Stimulated activated naive CD4-positive, alpha-beta T cell (primary cell): ENCODE results near the gene PDE9A.
"Not testable (repeated sequence)": the region's sequence is repeated elsewhere in the genome, so short reads cannot be mapped to it uniquely, and the experiment has no call there.

Experiments used
- DNase-seq, 6 experiments: peaks; one replicate each; lab custom pipeline; 2025; lab: John Stamatoyannopoulos, UW

The PDE9A gene

DNA sequence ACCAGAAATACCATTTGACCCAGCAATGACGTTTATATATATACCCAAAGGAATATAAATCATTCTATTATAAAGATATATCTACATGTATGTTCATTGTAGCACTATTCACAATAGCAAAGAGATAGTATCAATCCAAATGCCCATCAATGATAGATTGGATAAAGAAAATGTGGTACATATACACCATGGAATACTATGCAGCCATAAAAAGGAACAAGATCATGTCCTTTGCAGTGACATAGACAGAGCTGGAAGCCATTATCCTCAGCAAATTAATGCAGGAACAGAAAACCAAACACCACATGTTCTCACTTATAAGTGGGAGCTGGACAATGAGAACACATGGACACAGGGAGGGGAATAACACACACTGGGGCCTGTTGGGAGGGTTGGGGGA lies 55.5 kb downstream of the PDE9A start:
- not testable (repeated sequence) for DNase-seq

- no peak for DNase-seq
These were observed 58.2 kb downstream of the PDE9A start for GRCh38 chr21:42711667-42712066.

DNA sequence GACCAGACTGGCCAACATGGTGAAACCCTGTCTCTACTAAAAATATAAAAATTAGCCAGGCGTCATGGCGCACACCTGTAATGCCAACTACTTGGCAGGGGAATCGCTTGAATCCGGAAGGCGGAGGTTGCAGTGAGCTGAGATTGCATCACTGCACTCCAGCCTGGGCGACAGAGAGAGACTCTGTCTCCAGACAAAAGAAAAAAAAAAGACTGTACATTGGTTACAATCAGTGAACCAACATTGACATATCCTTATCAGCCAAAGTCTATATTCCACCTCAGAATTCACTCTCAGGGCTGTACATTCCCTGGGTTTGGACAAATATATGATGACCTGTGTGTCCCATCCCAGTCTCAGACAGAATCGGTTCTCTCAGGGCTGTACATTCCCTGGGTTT lies 62.0 kb downstream of the PDE9A start:
- not testable (repeated sequence) for DNase-seq

DNA sequence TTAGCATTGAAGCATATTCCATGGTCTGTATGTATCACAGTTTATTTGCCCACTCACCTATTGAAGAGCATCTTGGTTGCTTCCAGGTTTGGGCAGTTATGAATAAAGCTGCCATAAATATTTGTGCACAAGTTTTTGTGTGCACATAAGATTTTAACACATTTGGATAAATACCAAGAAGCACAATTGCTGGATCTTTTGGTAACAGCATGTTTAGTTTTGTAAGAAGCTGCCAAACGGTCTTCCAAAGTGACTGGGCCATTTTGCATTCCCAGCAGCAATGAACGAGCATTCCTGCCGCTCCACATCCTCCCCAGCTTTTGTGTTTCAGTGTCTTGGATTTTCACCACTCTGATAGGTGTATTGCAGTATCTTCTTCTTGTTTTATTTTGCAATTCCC lies 62.7 kb downstream of the PDE9A start:
- no peak for DNase-seq

GRCh38 chr21:42720484-42720883 lies 67.1 kb downstream of the PDE9A start:
- DNase-seq: not testable (repeated sequence)

DNA sequence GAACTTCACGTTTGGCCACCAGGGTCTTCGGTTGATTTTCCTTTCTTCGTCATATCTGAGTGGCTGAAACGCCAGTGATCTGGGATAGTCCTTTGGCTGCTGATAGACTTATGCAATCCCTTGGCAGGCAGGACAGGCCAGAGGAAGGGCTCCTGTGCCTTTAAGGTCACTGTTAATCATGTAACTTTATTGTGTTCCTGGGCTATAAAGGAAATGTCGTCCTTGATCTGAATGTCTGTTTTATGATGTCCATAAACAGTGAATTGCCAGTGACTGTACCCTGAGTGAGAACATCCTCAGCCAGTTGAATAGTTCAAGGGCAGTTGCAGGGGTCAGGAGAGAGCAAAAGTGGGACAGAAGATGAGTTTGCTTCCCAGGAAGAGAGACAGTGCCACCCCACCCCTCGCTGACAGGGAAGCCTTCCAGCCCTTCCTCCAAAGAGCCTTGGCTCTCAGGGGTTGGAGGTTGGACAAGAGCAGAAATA lies 68.0 kb downstream of the PDE9A start:
- DNase-seq: no peak

GRCh38 chr21:42722153-42722552 lies 68.7 kb downstream of the PDE9A start:
- DNase-seq: no peak

DNA sequence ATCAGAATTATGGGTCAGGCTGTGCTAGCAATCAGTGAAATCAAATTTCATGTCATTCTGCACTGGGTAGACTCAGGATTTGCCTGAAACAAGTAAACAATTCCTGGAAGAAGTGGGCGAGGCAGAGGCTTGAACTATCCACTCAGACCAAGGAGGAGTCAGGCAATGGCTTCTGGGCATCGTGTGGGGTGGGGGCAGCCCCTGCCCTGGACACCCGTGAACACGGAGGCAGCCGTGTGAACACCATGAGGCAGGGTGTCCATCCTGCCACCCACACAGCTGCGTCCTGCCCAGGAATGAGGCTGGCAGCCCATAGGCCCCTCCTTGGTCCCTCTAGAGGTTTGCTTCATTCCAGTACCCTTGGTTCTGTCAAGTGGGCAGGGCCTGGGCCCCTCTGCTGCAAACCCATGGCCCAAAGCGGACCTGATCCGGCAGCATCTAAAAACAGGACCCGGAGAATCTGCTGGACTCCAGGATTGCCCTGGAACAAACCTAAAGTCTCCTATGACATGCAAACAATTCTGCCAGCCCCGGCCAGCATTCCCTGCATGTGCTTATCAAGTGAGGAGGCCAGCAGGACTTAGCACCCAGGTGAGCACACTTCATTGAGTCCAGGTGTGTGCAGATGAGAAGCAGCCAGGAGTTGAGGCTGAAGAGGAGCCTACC lies 69.5 kb downstream of the PDE9A start:
- no peak for DNase-seq

GRCh38 chr21:42724226-42724920 lies 71.0 kb downstream of the PDE9A start:
- no peak for DNase-seq

- DNase-seq: no peak
These were observed 72.1 kb downstream of the PDE9A start for GRCh38 chr21:42725416-42725930.

DNA sequence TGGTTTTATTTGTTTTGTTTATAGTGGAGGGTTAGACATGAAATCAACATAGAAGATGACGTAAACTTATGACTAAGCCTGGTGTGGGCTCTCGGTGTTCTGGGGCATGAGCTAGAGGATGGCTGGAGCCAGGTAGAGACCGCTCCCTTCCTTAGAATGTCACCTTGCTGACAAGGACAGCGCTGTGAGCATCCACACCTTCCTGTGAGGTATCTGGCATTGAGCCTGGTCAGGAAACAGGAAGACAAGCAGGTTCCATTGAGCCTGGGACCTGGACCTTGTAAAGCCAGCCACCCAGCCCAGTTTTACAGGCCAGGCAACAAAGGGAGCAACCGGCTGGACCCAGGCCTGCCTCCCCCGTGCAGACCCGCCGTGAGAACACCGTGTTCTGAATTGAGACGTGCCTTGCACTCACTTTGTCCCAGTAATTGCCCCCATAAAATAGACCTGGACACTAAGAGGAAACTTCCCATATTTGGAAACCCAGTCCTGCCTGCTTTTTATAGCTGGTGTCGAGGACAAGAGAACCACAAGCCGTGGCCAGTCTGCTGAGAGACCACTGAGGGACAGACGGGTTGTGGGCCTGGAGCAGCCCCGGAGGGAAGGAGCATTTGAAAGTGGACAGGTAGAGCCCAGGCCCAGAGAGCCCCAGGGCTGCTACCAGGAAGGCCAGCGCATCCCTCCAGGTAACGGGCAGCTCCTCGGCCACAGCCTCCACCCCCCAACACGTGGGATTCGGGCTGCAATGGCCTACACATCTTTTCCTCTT lies 78.0 kb downstream of the PDE9A start:
- DNase-seq: no peak

- DNase-seq: no peak
These were observed 78.6 kb downstream of the PDE9A start for GRCh38 chr21:42732033-42732410.

GRCh38 chr21:42733037-42733627 lies 79.7 kb downstream of the PDE9A start:
- no peak for DNase-seq

GRCh38 chr21:42733874-42734273 lies 80.5 kb downstream of the PDE9A start:
- DNase-seq: no peak

- DNase-seq: no peak
These were observed 81.0 kb downstream of the PDE9A start for GRCh38 chr21:42734323-42734971.

DNA sequence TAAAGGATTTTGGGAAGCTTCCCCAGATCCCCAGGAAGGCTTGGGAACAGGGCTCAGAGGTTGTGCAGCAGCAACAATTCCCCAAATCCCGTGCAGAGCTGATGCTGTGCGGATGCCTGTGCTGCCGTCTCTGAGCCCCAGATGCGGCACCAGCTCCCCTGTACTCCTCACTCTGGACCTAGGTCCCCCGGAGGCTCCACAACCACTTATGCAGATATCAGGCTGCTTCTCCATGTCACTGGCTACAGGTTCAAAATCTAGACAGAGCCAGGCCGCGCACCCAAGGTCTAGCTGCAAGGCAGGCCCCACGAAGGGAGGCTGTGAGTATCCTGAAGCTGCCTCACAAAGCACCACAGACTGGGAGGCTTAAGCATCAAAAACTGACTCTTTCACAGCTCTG lies 81.6 kb downstream of the PDE9A start:
- no peak for DNase-seq

GRCh38 chr21:42735944-42736343 lies 82.5 kb downstream of the PDE9A start:
- no peak for DNase-seq

GRCh38 chr21:42736646-42737350 lies 83.4 kb downstream of the PDE9A start:
- DNase-seq: no peak

DNA sequence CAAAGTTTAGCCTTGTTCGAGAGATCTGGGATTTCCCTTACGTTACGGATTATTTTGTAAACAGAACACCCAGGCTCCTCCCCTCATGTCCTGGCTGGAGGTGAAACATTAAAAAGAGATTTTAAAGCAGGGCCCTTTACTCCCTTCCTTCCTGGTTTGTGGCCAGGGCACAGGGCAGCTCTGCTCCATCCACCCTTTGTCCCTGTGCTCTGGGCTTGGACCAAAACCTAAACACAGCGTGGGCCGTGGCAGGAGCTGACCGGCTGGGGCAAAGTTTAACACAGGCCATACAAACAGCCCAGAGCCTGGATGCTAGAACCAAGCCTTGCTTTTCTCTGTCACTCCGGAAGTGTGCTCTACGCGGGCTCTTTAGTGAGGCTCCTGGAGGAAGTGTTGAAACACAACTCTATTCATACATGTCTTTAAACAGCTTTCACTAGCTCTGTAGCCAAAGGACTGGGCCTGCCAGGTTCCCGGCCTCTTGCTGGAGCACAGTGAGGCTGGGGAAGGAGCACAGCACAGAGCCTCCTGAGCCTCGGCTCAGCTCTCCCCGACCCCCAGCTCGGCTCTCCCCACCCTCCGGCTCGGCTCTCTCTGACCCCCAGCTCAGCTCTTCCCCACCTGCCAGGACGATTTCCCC lies 84.7 kb downstream of the PDE9A start:
- DNase-seq: peak in 5 of 6 experiments; percentile 25 to 74 (median 58)

GRCh38 chr21:42739061-42739931 lies 85.9 kb downstream of the PDE9A start:
- DNase-seq: no peak
